IMR-90 (cell line): Measurements from ENCODE around the gene CYP46A1. TPM values are rescaled to one million over a fixed set of nuclear protein-coding genes. Genes with fewer than 3 reads are reported as not detected.

ENCODE experiments used
- ATAC-seq: fragments of 200-7000 bp; cut with Tn5 transposase; 2 replicates; pipeline ENCODE4 v1.9.1; 2020; ENCODE audit warnings: low read depth, mild to moderate bottlenecking, moderate library complexity
- BruUV-seq: library from RNA; stranded (reverse); fragments of 400-500 nt; replicated peaks from 2 replicates; lab custom pipeline; 2021; lab: Mats Ljungman, UMichigan
- CTCF ChIA-PET: fragments of 300-600 bp; formaldehyde crosslinking; extraction: SDS; loops from one replicate; lab custom pipeline; 2021; ENCODE audit warnings: antibody characterized with exemption; lab: Yijun Ruan, JAX
- POLR2A ChIA-PET: fragments of 300-600 bp; sonication (Branson Sonifier 250); formaldehyde crosslinking; loops from one replicate; lab custom pipeline; 2022; ENCODE audit warnings: antibody characterized with exemption; ENCODE audit not compliant: unreplicated experiment; lab: Charles Lee
- DNase-seq: peaks from one replicate; pipeline ENCODE4 v3.0.0; 2013
- H2AFZ ChIP-seq: replicated peaks from 2 replicates; pipeline ENCODE3; 2013; ENCODE audit warnings: low read length, mild to moderate bottlenecking; ENCODE audit not compliant: poor library complexity
- H2AK5ac ChIP-seq: 2 replicates; pipeline ENCODE4 v1.6.1; 2013; ENCODE audit warnings: low read depth, low read length, inconsistent platforms
- H2AK9ac ChIP-seq: replicated peaks from 2 replicates; pipeline ENCODE3; 2013; ENCODE audit warnings: mild to moderate bottlenecking, low read depth, low read length, moderate library complexity; ENCODE audit not compliant: poor library complexity
- H2BK120ac ChIP-seq: 2 replicates; pipeline ENCODE4 v1.6.1; 2013; ENCODE audit warnings: low read depth, low read length, inconsistent platforms
- H2BK15ac ChIP-seq: 3 replicates; pipeline ENCODE4 v1.6.1; 2013; ENCODE audit warnings: low read depth, low read length, inconsistent platforms
- H2BK20ac ChIP-seq: 2 replicates; pipeline ENCODE4 v1.6.1; 2013; ENCODE audit warnings: low read depth, mild to moderate bottlenecking, inconsistent platforms, low read length, moderate library complexity
- H2BK5ac ChIP-seq: 2 replicates; pipeline ENCODE4 v1.6.1; 2013; ENCODE audit warnings: mild to moderate bottlenecking, low read depth, low read length, inconsistent platforms; ENCODE audit not compliant: poor library complexity, severe bottlenecking
- H3K14ac ChIP-seq: replicated peaks from 2 replicates; pipeline ENCODE4 v1.6.1; 2013; ENCODE audit warnings: low read depth, low read length, inconsistent platforms
- H3K18ac ChIP-seq: 2 replicates; pipeline ENCODE4 v1.6.1; 2013; ENCODE audit warnings: low read depth, low read length, control low read depth
- H3K23ac ChIP-seq: 2 replicates; pipeline ENCODE4 v1.6.1; 2013; ENCODE audit warnings: low read depth, low read length, inconsistent platforms
- H3K27ac ChIP-seq: 2 replicates; pipeline ENCODE4 v1.5.1; 2013; ENCODE audit warnings: mild to moderate bottlenecking, control low read depth, low read length; ENCODE audit not compliant: insufficient read depth
- H3K27me3 ChIP-seq: 2 replicates; pipeline ENCODE4 v1.6.1; 2013; ENCODE audit warnings: low read length; ENCODE audit not compliant: control insufficient read depth, insufficient read depth
- H3K36me3 ChIP-seq: 2 replicates; pipeline ENCODE4 v1.6.1; 2013; ENCODE audit warnings: low read length, mixed read lengths; ENCODE audit not compliant: control insufficient read depth, insufficient read depth
- H3K4ac ChIP-seq: 2 replicates; pipeline ENCODE4 v1.6.1; 2013; ENCODE audit warnings: low read depth, low read length, inconsistent platforms
- H3K4me1 ChIP-seq: 2 replicates; pipeline ENCODE4 v1.6.1; 2013; ENCODE audit warnings: low read length, mixed read lengths; ENCODE audit not compliant: control insufficient read depth, insufficient read depth
- H3K4me2 ChIP-seq: 2 replicates; pipeline ENCODE4 v1.6.1; 2013; ENCODE audit warnings: low read depth, mild to moderate bottlenecking, control low read depth, low read length, moderate library complexity
- H3K4me3 ChIP-seq: 2 replicates; pipeline ENCODE4 v1.5.1; 2013; ENCODE audit warnings: low read depth, mild to moderate bottlenecking, control low read depth, low read length, moderate library complexity; ENCODE audit not compliant: insufficient read depth
- H3K56ac ChIP-seq: 2 replicates; pipeline ENCODE4 v1.6.1; 2013; ENCODE audit warnings: low read length, inconsistent platforms; ENCODE audit not compliant: insufficient read depth; ENCODE audit errors: extremely low read depth
- H3K79me1 ChIP-seq, 2 experiments: 2 replicates each; pipeline ENCODE4 v1.6.1; 2013; ENCODE audit warnings: low read length in 2 of 2, inconsistent platforms in 1 of 2, low read depth in 1 of 2
- H3K9ac ChIP-seq: 2 replicates; pipeline ENCODE4 v1.6.1; 2013; ENCODE audit warnings: low read depth, low read length, control low read depth
- H3K9me1 ChIP-seq: 2 replicates; pipeline ENCODE4 v1.6.1; 2013; ENCODE audit warnings: low read length, inconsistent platforms; ENCODE audit not compliant: insufficient read depth
- H3K9me3 ChIP-seq: 2 replicates; pipeline ENCODE4 v1.6.1; 2013; ENCODE audit warnings: low read length; ENCODE audit not compliant: control insufficient read depth, insufficient read depth
- H4K20me1 ChIP-seq: 2 replicates; pipeline ENCODE4 v1.6.1; 2013; ENCODE audit warnings: low read length, inconsistent platforms; ENCODE audit not compliant: insufficient read depth
- H4K5ac ChIP-seq: 2 replicates; pipeline ENCODE4 v1.6.1; 2013; ENCODE audit warnings: mild to moderate bottlenecking, low read depth, low read length, control low read depth
- H4K8ac ChIP-seq, 2 experiments: 2 replicates each; pipeline ENCODE4 v1.6.1; 2013; ENCODE audit warnings: low read depth in 2 of 2, low read length in 2 of 2, control low read depth in 1 of 2, inconsistent platforms in 1 of 2
- H4K91ac ChIP-seq: 2 replicates; pipeline ENCODE4 v1.6.1; 2013; ENCODE audit warnings: low read depth, low read length, inconsistent platforms; ENCODE audit not compliant: insufficient read depth
- CTCF ChIP-seq: conservative IDR thresholded peaks from 2 replicates; pipeline ENCODE4 v1.5.1; 2012; ENCODE audit warnings: mild to moderate bottlenecking, low read depth, low read length, improper control_type of control experiment
- ELK1 ChIP-seq: fragments of 150-350 bp; IDR thresholded peaks from 2 replicates; pipeline ENCODE4 v1.6.1; 2016; ENCODE audit warnings: low read depth, mild to moderate bottlenecking, low read length, moderate library complexity, borderline replicate concordance
- FOS ChIP-seq: fragments of 150-350 bp; IDR thresholded peaks from 2 replicates; pipeline ENCODE4 v1.6.1; 2016; ENCODE audit warnings: low read depth, low read length
- MAZ ChIP-seq: IDR thresholded peaks from 2 replicates; pipeline ENCODE4 v1.6.1; 2012; ENCODE audit warnings: low read depth, mild to moderate bottlenecking, low read length, improper control_type of control experiment, moderate library complexity, borderline replicate concordance
- POLR2A ChIP-seq: IDR thresholded peaks from 2 replicates; pipeline ENCODE4 v1.6.1; 2012; ENCODE audit warnings: mild to moderate bottlenecking, low read depth, low read length
- WGBS, 2 experiments: methylation state at CpG; one replicate each; pipeline versions ENCODE4 v1.1.5 to v1.1.7; 2013; ENCODE audit warnings: missing lambda C conversion rate in 2 of 2; ENCODE audit not compliant: insufficient read length in 1 of 2; ENCODE audit errors: extremely low coverage in 2 of 2; 5-methylcytosine and 5-hydroxymethylcytosine counted together
- dilution Hi-C: fragments of 300-500 bp; cut with HindIII; formaldehyde crosslinking; loops from one replicate; pipeline ENCODE4 v1.14.3; 2018; ENCODE audit warnings: low sequenced_read_pairs; ENCODE audit not compliant: unreplicated experiment
- in situ Hi-C: fragments of 300-500 bp; cut with MboI; formaldehyde crosslinking; loops from 3 replicates; pipeline ENCODE4 v1.14.3; 2019; ENCODE audit warnings: low sequenced_read_pairs, inconsistent platforms, mixed read lengths
- intact Hi-C: fragments of 100-400 bp; cut with micrococcal nuclease; formaldehyde crosslinking; loops from 2 replicates; pipeline ENCODE4 v1.10.0; 2022
- polyA plus RNA-seq, 3 experiments: library from polyadenylated mRNA; depleted of rRNA; stranded (reverse); fragments of >200 nt; gene quantifications; 2 replicates each; pipeline ENCODE4 v1.2.3, GENCODE V29; 2012; ENCODE audit warnings: low replicate concordance in 1 of 3
- total RNA-seq: library from RNA; depleted of rRNA; stranded (reverse); fragments of >200 nt; gene quantifications from 2 replicates; pipeline ENCODE4 v1.2.3, GENCODE V29; 2012

The CYP46A1 gene
- total and polyA plus RNA-seq, 2 of the 4 experiments (the other 2 are of a cell fraction), result 0.18 to 0.31 TPM

GRCh38 chr14:99668307-99669295 is 15.5 kb upstream of the CYP46A1 start:
- H2BK15ac ChIP-seq, result no peak overlapping the region
- H3K79me1 ChIP-seq, result no peaks in the 10 kb centered on the region
- H3K9me3 ChIP-seq, result no peaks in the 10 kb centered on the region
- intact Hi-C loops, result no loop called here
- H3K4me1 ChIP-seq, result no peaks in the 10 kb centered on the region; the same call in 1 of the 2 replicates
- no peak for DNase-seq
- POLR2A ChIA-PET, result no interaction called here
- no peak overlapping the region for H3K4ac ChIP-seq
- no peaks in the 10 kb centered on the region for H4K20me1 ChIP-seq
- in situ Hi-C loops, result no loop called here
- no peak overlapping the region for H2AK9ac ChIP-seq
- H3K14ac ChIP-seq, result no peak overlapping the region
- TF ChIP-seq ELK1 (no peak), CTCF (no peak), POLR2A (no peak), MAZ (no peak), FOS (no peak)
- no peak overlapping the region for H2AK5ac ChIP-seq
- peak overlapping the region; percentile 43; the same call in 1 of the 2 replicates for H4K91ac ChIP-seq
- CTCF ChIA-PET, result no interaction called here
- no peak overlapping the region for H3K4me3 ChIP-seq
- peaks cover 2% of the 10 kb centered on the region; the same call in 1 of the 2 replicates for H3K27me3 ChIP-seq
- H2AFZ ChIP-seq, result peak overlapping the region; percentile 29
- no peak overlapping the region for H3K18ac ChIP-seq
- no peak for ATAC-seq
- H3K9ac ChIP-seq, result no peak overlapping the region
- H2BK20ac ChIP-seq, result no peak overlapping the region
- H2BK120ac ChIP-seq, result no peak overlapping the region
- WGBS, 2 experiments, result 83% methylated on average over 9 of the region's 27 CpGs; no CpG with 5 or more reads in 1 of the 2 experiments
- H3K36me3 ChIP-seq, result no peaks in the 10 kb centered on the region
- H3K4me2 ChIP-seq, result no peak overlapping the region
- dilution Hi-C loops, result no loop called here
- H3K23ac ChIP-seq, result no peak overlapping the region
- H3K56ac ChIP-seq, result no peak overlapping the region
- no peak overlapping the region for H4K5ac ChIP-seq
- no peak overlapping the region for H4K8ac ChIP-seq
- H3K27ac ChIP-seq, result no peak overlapping the region
- H3K9me1 ChIP-seq, result no peaks in the 10 kb centered on the region
- BruUV-seq, result no TSS peak
- H2BK5ac ChIP-seq, result no peak overlapping the region
